HG02678 (cell line): Measurements from ENCODE around the gene PCED1A.

Experiments used
- ATAC-seq: cut with Tn5 transposase; IDR thresholded peaks from one replicate; pipeline ENCODE4 v1.9.1; 2021; ENCODE audit warnings: mild to moderate bottlenecking, moderate library complexity; ENCODE audit not compliant: unreplicated experiment

The PCED1A gene, protein sequence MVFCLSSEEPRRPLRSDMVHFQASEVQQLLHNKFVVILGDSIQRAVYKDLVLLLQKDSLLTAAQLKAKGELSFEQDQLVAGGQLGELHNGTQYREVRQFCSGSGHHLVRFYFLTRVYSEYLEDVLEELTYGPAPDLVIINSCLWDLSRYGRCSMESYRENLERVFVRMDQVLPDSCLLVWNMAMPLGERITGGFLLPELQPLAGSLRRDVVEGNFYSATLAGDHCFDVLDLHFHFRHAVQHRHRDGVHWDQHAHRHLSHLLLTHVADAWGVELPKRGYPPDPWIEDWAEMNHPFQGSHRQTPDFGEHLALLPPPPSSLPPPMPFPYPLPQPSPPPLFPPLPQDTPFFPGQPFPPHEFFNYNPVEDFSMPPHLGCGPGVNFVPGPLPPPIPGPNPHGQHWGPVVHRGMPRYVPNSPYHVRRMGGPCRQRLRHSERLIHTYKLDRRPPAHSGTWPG

DNA sequence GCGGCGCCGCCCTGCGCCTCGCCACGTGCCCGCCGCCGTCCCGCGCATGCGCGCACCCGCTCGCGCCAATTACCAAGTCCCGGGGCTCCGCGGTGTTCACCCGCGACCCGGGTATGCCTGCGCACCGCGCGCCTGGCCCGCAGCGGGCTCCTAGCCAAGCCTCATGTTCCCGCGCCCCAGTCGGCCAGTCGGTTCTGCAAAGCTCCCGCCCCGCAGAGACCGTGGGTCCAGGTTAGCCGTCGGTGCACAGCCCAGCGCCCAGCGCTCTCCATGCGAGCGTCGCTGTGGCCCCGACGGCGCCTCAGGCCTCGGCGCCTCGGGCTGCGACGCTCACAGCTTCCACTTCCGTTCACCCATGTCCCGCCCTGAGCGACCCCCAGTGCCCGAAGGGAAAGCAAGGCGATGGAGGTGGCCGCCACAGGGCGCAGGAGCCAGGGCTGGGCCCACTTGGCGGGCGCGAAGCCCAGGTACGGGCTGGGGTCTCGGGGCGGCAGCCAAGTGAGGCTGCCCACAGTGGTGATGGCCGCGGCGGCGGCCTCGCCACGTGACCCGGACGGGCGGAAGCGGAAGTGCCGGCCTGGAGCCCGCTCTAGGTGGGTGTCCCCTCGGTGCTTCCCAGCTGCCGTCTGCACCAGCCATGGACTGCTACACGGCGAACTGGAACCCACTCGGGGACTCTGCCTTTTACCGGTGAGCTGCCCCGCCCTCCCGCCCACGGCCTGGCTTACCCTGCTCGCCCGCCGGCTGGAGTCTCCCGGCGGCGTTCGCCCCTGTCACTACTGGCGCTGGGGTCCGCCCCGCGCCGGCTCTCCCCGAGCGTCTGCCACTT is at the start of gene PCED1A, which contains the start of gene VPS16:
Gene PCED1A, minus strand, starts transcription at position 518 of the 829 bp plus-strand sequence. CDS start 743 bp downstream, outside the sequence.
Gene VPS16, plus strand, starts transcription at position 608 of the 829 bp plus-strand sequence. Its CDS starts 30 bp downstream, at position 638.
- peak; percentile 97 for ATAC-seq

DNA sequence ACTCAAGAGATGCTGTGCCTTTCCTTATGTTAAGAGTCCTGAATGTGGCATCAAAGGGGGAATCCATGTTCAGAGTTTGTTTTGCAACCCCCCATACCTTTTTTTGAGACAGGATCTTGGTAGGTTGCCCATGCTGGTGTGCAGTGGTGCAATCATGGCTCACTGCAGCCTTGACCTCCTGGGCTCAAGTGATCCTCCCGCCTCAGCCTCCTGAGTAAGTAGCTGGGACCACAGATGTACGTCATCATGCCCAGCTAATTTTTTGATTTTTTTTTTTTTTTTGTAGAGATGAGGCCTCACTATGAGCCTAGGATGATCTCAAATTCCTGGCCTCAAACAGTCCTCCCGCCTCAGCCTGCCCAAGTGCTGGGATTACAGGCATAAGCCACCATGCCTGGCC is 49.3 kb upstream of the PCED1A start:
- ATAC-seq: no peak

DNA sequence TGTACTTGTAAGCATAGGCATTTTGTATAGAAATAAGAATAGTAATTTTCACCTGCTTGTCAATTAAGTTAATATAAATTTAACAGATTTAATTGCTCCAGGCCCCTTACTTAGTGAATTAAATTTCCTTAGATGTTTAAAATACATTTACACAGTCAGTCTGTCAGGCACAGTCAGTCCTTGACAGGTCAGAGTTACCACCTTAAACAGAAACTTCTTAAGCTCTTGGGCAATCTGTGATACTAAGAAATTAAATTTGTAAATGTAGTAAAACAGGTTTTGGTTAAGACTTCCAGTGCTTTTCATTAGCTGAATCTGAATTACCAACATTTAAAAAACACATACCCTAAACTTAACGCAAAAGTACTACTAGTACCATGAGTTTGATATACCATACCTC is 48.8 kb upstream of the PCED1A start:
- no peak for ATAC-seq

DNA sequence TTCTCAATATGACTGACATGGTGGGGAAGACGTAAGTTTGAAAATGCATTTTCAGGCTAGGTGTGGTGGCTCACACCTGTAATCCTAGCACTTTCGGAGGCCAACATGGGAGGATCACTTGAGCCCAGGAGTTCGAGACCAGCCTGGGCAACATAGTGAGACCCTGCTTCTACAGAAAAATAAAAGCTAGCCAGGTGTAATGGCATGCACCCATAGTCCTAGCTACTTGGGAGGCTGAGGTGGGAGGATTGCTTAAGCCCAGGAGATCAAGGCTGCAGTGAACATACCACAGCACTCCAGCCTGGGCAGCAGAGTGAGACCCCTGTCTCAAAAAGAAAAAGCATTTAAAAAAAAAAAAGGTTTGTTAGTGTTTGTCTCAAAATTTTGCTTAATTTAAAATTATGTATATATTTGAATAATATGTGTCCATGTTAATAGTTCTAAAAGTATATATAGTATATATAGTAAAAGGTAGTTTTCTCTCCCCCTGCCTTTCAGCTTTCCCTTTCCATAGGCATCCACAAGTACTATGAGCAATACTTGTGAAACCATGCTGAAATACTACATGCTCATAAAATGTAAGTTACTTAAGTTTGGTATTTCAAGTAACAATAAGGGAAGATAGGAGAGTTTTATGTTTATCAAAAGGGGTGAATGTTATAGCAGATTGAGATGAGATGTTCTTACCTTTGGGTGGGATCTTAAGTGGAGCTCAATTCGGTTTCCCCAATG is 47.9 kb upstream of the PCED1A start:
- no peak for ATAC-seq

DNA sequence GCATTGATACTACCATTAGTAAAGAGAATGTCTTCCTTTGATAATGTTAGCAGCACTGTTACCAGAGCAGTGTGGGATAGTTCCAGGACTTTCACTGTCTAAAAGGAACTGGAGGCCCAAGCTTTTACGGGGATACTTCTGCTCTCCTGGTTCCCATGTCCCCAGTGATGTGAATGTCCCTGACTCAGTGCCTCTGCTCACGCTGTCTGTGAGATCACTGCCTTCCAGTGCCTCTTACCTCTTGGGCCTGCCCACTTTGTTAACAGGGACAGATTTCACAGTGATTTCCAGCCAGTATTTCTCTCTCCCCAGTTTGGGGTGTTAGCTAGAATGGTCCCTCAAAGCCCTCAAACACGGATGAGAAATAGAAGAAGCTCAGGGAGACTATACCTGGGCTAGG is 47.3 kb upstream of the PCED1A start:
- no peak for ATAC-seq

DNA sequence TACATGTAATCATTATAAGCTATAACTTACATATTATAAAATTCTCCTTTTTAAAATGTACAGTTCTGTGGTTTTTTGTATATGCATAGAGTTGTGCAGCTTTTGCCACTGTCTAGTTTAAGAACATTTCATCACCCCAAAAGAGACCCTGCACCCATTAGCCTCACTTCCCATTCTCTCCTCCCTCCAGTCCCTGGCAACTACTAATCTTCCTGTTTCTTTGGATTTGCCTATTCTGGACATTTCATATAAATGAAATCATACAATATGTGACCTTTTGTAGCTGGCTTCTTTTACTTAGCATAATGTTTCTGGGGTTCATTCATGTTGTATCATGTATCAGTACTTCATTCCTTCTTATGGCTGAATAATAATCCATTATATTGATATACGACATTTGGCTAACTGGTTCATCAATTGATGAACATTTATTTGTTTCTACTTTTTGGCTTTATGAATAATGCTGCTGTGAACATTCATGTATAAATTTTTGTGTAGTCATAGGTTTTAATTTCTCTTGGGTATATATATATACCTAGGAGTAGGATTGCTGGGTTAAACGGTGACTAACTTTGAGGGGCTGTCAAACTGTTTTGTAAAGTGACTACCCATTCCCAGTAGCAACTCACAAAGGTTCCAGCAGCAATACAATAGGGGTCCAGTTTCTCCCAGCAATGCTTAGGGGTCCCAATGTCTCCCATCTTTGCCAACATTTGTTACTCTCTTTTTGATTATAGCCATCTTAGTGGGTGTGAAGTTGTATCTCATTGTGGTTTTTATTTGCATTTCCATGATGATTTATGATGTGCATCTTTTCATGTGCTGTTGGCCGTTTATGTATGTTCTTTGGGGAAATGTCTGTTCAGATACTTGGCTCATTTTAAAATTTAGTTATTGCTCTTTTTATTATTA is 43.5 kb upstream of the PCED1A start:
- ATAC-seq: no peak

DNA sequence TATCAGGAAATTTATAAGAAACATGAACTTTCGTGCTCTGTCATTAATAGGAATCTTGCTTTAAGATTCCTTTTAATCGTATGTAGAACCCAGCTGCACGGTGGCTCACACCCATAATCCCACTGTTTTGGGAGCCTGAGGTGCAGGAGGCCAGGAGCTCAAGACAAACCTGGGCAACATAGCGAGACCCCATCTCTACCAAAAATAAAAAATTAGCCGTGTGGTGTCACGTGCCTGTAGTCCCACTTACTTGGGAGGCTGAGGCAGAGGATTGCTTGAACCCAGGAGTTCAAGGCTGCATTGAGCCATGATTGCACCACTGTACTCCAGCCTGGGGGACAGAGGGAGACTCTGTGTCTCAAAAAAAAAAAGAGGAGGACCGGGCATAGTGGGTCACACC is 40.2 kb upstream of the PCED1A start:
- ATAC-seq: no peak

DNA sequence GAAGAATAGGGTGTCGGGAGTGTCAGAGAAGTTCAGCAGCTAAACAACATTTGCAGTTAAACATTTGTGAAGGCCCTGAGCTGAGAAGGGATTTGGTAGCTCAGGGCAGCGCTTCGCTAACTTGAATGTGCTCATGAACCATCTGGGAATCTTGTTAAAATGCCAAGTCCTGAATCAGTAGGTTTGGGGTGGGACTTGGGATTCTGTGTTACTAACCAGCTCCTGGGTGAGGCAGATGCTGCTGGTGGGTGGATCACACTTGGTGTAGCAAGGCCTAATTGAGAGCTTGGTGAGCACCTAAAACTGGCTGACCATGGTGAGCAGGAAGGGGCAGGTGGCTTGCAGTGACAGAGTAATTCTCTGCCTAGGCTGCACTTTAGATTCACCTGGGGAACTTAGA is 38.7 kb upstream of the PCED1A start:
- ATAC-seq: no peak

DNA sequence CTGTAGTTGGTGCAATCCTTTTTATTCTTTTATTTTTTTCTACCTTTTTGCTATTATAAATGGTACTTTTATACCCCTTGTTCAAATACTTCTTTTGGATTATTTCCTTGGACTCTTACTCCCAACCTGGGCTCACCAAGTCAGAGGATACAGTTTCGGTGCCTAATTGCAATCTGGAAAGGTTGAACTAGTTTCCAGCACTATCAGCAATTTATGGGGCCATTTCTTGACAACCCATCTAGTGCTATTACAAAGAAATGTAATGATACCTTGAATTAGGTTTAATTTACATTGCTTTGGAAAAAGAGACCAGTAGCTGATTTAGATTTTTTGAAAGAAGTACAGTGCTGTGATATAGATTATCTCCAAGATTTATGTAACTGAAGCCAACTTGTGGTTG is 38.1 kb upstream of the PCED1A start:
- no peak for ATAC-seq

DNA sequence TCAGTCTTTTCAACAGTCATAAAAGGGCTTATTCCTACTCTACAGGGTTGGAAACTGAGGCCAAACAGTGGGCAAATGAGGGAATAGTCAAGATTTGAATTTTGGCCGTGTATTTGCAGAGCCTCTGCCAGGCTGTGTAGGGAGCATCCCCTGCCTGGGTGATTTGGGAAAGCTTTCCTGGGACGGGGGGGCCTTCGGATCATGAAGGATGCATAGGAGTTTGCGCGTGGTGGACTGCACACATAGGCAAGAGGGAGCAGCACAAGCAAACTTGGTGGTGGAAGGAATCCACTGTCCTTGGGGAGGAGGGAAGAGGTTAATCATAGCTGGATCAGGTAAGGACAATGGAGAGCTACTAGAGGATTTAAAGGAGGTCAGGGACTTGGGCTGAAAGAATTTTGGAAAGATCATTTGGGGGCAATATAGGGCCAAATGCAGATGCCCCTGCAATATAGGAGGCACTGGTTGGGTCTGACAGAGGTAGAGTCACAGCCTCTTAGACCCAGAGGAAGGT is 35.3 kb upstream of the PCED1A start:
- no peak for ATAC-seq

DNA sequence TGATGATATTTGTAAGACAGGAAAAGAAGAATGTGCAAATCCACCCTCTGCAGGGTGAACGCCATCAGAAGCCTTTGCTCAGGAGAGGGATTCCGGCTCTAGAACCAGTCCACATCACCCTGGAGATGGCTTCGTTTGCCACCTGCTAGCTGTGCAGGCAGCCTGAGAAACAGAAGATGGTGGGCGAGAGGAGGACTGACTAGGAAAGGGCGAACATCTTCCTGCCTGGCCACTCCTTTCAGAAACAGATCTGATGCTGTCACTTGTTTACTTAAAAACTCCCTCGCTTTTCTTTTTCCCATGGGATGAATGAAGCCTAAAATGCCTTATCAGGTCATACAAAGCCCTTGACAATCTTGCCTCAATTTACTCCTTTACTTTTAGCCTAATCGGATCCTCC is 34.0 kb upstream of the PCED1A start:
- ATAC-seq: no peak

DNA sequence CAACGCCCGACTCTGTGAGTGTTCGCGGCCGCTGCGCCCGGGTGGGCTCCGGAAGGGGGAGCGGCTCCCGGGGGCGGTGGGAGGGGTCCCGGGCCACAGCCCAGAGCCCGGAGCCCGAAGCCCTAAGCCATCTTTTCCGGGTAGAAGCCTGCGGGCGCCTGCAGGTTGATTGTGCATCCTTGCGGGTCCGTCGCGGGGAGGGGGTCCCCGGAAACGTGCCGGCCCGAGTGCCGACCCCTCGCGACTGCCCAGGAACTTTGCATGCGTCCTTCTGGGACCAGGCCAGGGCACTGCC is 33.2 kb upstream of the PCED1A start:
- peak; percentile 48 for ATAC-seq

DNA sequence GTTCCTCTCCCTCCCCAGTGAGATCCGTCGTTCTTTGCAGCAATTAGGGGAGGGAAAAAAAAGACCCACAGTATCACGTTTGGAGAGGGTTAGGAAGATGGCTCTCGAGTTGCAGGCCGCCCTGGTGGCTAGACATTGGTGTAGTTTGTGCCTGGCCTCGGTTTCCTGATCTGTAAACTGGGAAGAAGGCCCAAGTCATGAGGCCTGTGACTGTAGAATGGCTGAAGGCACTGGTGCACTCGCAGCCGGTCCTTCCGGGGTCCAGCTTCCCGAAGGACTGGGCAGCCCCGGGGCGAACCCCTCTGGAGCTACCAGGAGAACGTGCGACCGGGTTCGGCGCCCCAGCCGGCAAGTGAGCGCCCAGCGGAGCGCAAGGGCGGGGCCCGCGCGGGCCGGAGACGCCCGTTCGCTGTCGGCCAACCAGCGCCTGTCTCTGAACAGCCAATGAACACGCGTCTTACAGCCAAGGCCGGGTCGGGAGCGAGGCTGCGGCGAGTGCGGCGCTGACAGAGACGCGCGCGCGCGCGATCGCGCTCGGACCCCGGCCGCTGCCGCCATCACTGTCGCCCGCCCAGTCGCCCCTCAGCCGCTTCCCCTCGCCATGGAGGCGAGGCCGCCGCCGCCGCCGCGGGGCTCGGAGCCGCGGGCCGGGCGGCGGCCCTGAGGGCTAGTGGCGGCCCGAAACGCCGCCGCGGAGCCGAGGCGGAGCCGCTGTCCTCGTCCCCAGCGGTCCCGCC is 32.7 kb upstream of the PCED1A start, which contains the start of gene PTPRA:
Gene PTPRA, plus strand, starts transcription at position 472 of the 737 bp plus-strand sequence. CDS start 90,797 bp downstream, outside the sequence.
- peak; percentile 92 for ATAC-seq

DNA sequence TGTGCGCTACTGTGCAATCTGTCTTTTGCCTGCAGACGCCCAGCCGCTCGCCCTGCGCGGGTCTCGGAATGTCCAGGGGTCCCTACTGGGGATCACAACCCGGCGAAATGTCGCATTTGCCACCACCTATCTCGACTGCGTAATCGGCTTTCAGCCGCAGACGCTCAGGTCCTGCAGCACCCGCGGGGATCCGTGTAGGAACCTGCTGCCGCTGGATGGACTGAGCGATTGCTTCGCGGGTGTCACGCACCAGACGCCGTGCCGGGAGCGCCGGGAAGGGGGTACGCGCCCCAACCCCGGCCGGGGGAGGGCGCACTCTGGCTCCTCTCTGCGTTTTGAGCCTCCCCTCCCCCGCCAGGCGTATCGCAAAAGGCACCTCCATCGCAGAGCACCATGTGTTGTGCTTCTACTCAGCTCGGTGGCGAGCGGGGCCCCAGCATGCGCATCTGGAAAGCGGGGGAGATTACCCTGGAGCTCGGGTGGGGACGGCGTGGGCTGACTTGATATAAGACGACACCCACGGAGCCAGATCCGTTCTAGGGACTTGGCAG is 32.1 kb upstream of the PCED1A start:
- peak; percentile 28 for ATAC-seq

DNA sequence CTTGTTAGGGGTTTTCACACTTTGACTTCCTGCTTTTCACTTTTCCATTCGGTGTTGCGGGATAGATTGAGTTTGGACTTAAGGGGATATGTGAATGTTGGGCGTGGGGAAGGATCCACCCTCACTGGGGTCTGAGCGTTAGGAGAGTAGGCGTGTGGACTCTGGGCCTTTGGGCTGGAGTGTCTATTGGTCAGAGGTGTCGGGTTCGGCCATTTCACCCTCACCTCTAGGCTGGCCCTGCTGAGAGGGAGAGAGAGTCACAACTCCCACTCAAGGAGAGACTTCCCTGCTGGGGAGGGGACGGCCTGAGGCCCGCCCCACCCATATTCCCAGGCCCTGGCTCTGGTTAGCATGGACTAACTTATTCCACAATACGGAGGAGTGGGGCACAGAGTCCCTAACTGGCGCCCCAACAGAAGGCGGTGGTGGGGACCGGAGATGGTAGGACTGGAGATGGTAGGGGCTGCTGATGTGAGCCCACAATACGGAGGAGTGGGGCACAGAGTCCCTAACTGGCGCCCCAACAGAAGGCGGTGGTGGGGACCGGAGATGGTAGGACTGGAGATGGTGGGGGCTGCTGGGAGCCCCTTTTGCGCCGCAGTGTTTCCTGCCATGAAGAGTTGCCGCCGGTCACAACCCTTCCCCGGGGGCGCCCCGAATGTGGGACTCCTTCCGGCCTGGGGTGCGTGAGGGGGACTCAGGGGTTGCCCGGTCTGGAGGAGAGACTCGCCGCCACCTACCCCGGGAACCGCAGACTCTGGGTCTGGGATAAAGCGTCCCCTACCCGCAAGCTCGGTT is 31.4 kb upstream of the PCED1A start:
- no peak for ATAC-seq

DNA sequence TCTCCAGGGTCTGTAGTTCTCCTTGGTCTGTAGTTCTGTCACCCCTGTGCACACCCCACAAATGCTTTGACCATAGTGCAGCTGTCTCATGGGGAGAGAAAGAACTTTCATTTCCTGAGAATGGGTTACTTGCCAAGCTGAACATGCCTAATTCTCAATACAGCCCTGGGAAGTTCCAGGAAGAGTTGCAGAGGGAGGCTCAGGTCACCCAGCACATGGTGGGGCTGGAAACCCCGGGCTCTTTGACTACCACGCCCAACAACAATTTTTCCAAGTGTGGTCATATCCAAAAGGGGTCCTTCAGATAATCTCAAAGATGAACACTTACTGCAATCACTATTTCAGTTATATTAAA is 30.6 kb upstream of the PCED1A start:
- ATAC-seq: no peak

DNA sequence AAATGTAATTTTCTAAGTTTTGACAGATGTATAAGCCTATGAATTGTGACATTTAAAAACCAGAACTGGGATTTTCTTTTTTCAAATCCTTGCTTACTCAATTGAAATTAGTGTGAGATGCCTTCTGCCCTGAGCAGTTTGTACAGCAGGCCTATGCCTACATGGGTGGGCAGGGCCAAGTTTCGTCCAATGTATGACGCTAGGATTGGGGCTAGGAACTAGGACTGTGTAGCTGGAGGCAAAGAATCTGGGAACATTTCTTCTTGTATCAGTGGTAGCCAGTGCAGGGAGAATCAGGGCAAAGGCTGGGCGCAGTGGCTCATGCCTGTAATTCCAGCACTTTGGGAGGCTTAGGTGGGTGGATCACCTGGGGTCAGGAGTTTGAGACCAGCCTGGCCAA is 28.9 kb upstream of the PCED1A start:
- ATAC-seq: no peak
